GM12891 (cell line): Measurements from ENCODE around the gene ZNF664.

Experiments
- PAX5 ChIP-seq: IDR thresholded peaks from 2 replicates; pipeline ENCODE4 v1.6.1; 2011; ENCODE audit warnings: low read length, moderate library complexity, mild to moderate bottlenecking; ENCODE audit not compliant: insufficient read depth, severe bottlenecking
- POLR2A ChIP-seq: IDR thresholded peaks from 2 replicates; pipeline ENCODE4 v1.6.1; 2011; ENCODE audit warnings: low read depth, low read length, control low read depth
- POLR2AphosphoS5 ChIP-seq: IDR thresholded peaks from 2 replicates; pipeline ENCODE4 v1.6.1; 2011; ENCODE audit warnings: low read depth, low read length, control low read depth
- POU2F2 ChIP-seq: IDR thresholded peaks from 2 replicates; pipeline ENCODE4 v1.6.1; 2011; ENCODE audit warnings: low read depth, mild to moderate bottlenecking, control low read depth, low read length, moderate library complexity
- SPI1 ChIP-seq: IDR thresholded peaks from 2 replicates; pipeline ENCODE4 v1.6.1; 2011; ENCODE audit warnings: low read depth, low read length, control low read depth
- TAF1 ChIP-seq: IDR thresholded peaks from 2 replicates; pipeline ENCODE4 v1.6.1; 2011; ENCODE audit warnings: low read depth, low read length, control low read depth

- TF ChIP-seq POLR2A (no peak), POLR2AphosphoS5 (no peak), POU2F2 (no peak), TAF1 (no peak), SPI1 (no peak), PAX5 (no peak)
These were observed 74.1 kb downstream of the ZNF664 start for GRCh38 chr12:124047045-124047566.
